Gastrocnemius medialis (tissue), 4 donors: Measurements from ENCODE around the gene CD300E. TPM values are rescaled to one million over a fixed set of nuclear protein-coding genes. Genes with fewer than 3 reads are reported as not detected.

Source experiments
- ATAC-seq, 2 donors: fragments of 150-250 bp; one replicate each; pipeline ENCODE4 v1.9.1; 2016
- DNase-seq, 2 donors: peaks; one replicate each; pipeline ENCODE4 v3.0.0-alpha.2; 2019
- H3K27ac ChIP-seq, 4 donors: fragments of 200-600 bp; sonication (generic); 1 replicate in 1 of 4; 2 replicates in 3 of 4; pipeline ENCODE4 v1.5.1; 2016 to 2018; ENCODE audit warnings: mild to moderate bottlenecking in 2 of 4, moderate library complexity in 1 of 4
- H3K27me3 ChIP-seq, 3 donors: fragments of 200-600 bp; sonication (generic) in 2 of 3; 1 replicate in 1 of 3; 2 replicates in 2 of 3; pipeline versions ENCODE4 v1.5.1 to v1.6.0; 2016 to 2019; ENCODE audit warnings: mild to moderate bottlenecking in 1 of 3, moderate library complexity in 1 of 3
- H3K36me3 ChIP-seq, 2 donors: fragments of 200-600 bp; sonication (generic) in 1 of 2; one replicate each; pipeline ENCODE4 v1.5.1; 2017 to 2018
- H3K4me1 ChIP-seq, 2 donors: fragments of 200-600 bp; sonication (generic) in 1 of 2; one replicate each; pipeline ENCODE4 v1.5.1; 2016 to 2017; ENCODE audit warnings: mild to moderate bottlenecking in 2 of 2
- H3K4me3 ChIP-seq, 4 donors: fragments of 200-600 bp; sonication (generic) in 3 of 4; 1 replicate in 1 of 4; 2 replicates in 3 of 4; pipeline ENCODE4 v1.5.1; 2016 to 2019; ENCODE audit warnings: mild to moderate bottlenecking in 2 of 4
- H3K9me3 ChIP-seq, 3 donors: fragments of 200-600 bp; sonication (generic) in 2 of 3; 1 replicate in 1 of 3; 2 replicates in 2 of 3; pipeline ENCODE4 v1.5.1; 2016 to 2019
- CTCF ChIP-seq, 5 experiments: fragments of 450-650 bp in 3 of 5; fragments of 200-600 bp in 2 of 5; sonication (generic) in 2 of 5; IDR thresholded peaks in 4 of 5; conservative IDR thresholded peaks in 1 of 5; 1 replicate in 4 of 5; 2 replicates in 1 of 5; pipeline ENCODE4 v1.5.1; 2016 to 2019; ENCODE audit warnings: antibody characterized with exemption in 5 of 5, mild to moderate bottlenecking in 3 of 5, moderate library complexity in 3 of 5
- POLR2A ChIP-seq, 2 donors: fragments of 450-650 bp; IDR thresholded peaks; one replicate each; pipeline ENCODE4 v1.6.1; 2017; ENCODE audit warnings: antibody characterized with exemption in 2 of 2, mild to moderate bottlenecking in 2 of 2, moderate library complexity in 2 of 2
- in situ Hi-C, 4 donors: fragments of 200-750 bp; cut with MboI; loops; one replicate each; pipeline versions ENCODE4 v1.15.0 to v1.8.0; 2017; ENCODE audit warnings: low sequenced_read_pairs in 4 of 4
- intact Hi-C: fragments of 100-400 bp; cut with DNase I; formaldehyde crosslinking; loops from one replicate; pipeline ENCODE4 v1.15.1; 2023; ENCODE audit warnings: low total_unique reads
- total RNA-seq, 4 donors: library from RNA; depleted of rRNA; stranded (reverse); fragments of >200 nt; gene quantifications; one replicate each; pipeline versions ENCODE4 v1.1.0 to v1.2.3, GENCODE V29; 2016

Gene CD300E
- total RNA-seq, 4 donors from 2014 or later = 0.26 to 0.91 TPM; not detected in 2

GRCh38 chr17:74647871-74648672, 24.5 kb upstream of the CD300E start:
- intact Hi-C loops = no loop called here
- no peak for DNase-seq
- Histone ChIP-seq H3K27ac (no peak overlapping the region), H3K9me3 (no peaks in the 10 kb centered on the region), H3K4me1 (no peaks in the 10 kb centered on the region), H3K4me3 (no peak overlapping the region), H3K27me3 (peaks cover 0 to 14% (median 4%) of the 10 kb centered on the region in 3 donors), H3K36me3 (no peaks in the 10 kb centered on the region)
- TF ChIP-seq POLR2A (IDR thresholded peaks at IDR 0.05) = no peak
- TF ChIP-seq CTCF (IDR thresholded peaks at IDR 0.05 in 4 of 5, conservative IDR thresholded peaks at IDR 0.05 in 1 of 5) = no peak
- no peak for ATAC-seq
- in situ Hi-C loops = no loop called here

DNA sequence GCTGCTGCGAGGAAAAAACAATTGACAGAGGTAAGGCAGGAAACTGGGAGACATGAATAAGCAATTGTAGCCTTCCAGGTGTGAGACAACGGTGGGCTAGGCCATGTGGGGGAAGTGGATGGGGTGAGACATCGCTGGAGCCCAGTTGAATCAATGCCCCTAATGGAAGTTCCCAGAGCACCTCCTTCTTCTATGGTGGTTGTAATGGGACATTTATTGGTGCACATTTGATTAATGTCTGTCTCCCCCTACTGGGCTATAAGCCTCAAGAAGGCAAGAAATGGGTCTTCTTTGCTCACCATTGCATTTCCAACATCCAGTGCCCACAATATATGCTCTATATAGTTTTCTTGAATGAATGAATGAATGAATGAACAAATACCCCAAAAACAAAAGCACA, 22.7 kb upstream of the CD300E start:
- intact Hi-C loops (no loop called here), in situ Hi-C loops (no loop called here)
- H3K27me3 ChIP-seq = peaks cover 0 to 9% (median 4%) of the 10 kb centered on the region in 3 donors
- no peak overlapping the region for H3K4me3 ChIP-seq
- no peak overlapping the region for H3K27ac ChIP-seq
- H3K9me3 ChIP-seq = no peaks in the 10 kb centered on the region
- ATAC-seq = no peak
- TF ChIP-seq POLR2A (IDR thresholded peaks at IDR 0.05) = no peak
- TF ChIP-seq CTCF (IDR thresholded peaks at IDR 0.05 in 4 of 5, conservative IDR thresholded peaks at IDR 0.05 in 1 of 5) = no peak
- no peaks in the 10 kb centered on the region for H3K36me3 ChIP-seq
- H3K4me1 ChIP-seq = no peaks in the 10 kb centered on the region
- DNase-seq = no peak

- no peak overlapping the region for H3K4me3 ChIP-seq
- H3K36me3 ChIP-seq = no peaks in the 10 kb centered on the region
- H3K27me3 ChIP-seq = peaks cover 0 to 4% (median 0%) of the 10 kb centered on the region in 3 donors
- intact Hi-C loops = no loop called here
- DNase-seq (no peak), ATAC-seq (no peak)
- no peak for TF ChIP-seq POLR2A (IDR thresholded peaks at IDR 0.05)
- no peak for TF ChIP-seq CTCF (IDR thresholded peaks at IDR 0.05 in 4 of 5, conservative IDR thresholded peaks at IDR 0.05 in 1 of 5)
- no peak overlapping the region for H3K27ac ChIP-seq
- no peaks in the 10 kb centered on the region for H3K4me1 ChIP-seq
- in situ Hi-C loops = no loop called here
- H3K9me3 ChIP-seq = no peaks in the 10 kb centered on the region
Measured at GRCh38 chr17:74645010-74645409, 21.5 kb upstream of the CD300E start.

GRCh38 chr17:74644419-74644818, 20.9 kb upstream of the CD300E start:
- no peaks in the 10 kb centered on the region for H3K4me1 ChIP-seq

More at GRCh38 chr17:74644419-74644818, 20.9 kb upstream of the CD300E start:
- H3K27me3 ChIP-seq = peaks cover 0 to 4% (median 4%) of the 10 kb centered on the region in 3 donors
- no peaks in the 10 kb centered on the region for H3K36me3 ChIP-seq
- no peak for ATAC-seq
- H3K4me3 ChIP-seq = no peak overlapping the region
- no peak overlapping the region for H3K27ac ChIP-seq
- H3K9me3 ChIP-seq = no peaks in the 10 kb centered on the region
- in situ Hi-C loops (no loop called here), intact Hi-C loops (no loop called here)
- no peak for DNase-seq
- TF ChIP-seq POLR2A (IDR thresholded peaks at IDR 0.05) = no peak
- TF ChIP-seq CTCF (IDR thresholded peaks at IDR 0.05 in 4 of 5, conservative IDR thresholded peaks at IDR 0.05 in 1 of 5) = no peak
